T-helper 2 cell treated with Interferon-gamma antibody and Interleukin-4, amounts not matched to agents 5 μg/mL and 100 μg/mL, for 36 hours (primary cell): ENCODE measurements around the gene ERBB3.

Experiments used
- DNase-seq: peaks from one replicate; pipeline ENCODE4 v3.0.0; 2021; ENCODE audit warnings: low spot score
- H3K27ac Mint-ChIP-seq: one replicate; pipeline ENCODE4 v1.8.0; 2021; ENCODE audit warnings: mild to moderate bottlenecking, mixed read lengths
- H3K27me3 Mint-ChIP-seq: one replicate; pipeline ENCODE4 v1.8.0; 2021; ENCODE audit warnings: low read depth, mixed read lengths
- H3K36me3 Mint-ChIP-seq: one replicate; pipeline ENCODE4 v1.8.0; 2021; ENCODE audit warnings: low read depth, mixed read lengths
- H3K4me1 Mint-ChIP-seq: one replicate; pipeline ENCODE4 v1.8.0; 2021; ENCODE audit warnings: low read depth, mixed read lengths
- H3K4me3 Mint-ChIP-seq: one replicate; pipeline ENCODE4 v1.8.0; 2022; ENCODE audit warnings: mild to moderate bottlenecking, moderate library complexity, mixed read lengths
- H3K9me3 Mint-ChIP-seq: one replicate; pipeline ENCODE4 v1.8.0; 2021; ENCODE audit warnings: mixed read lengths

Gene ERBB3

GRCh38 chr12:56146492-56147460 lies 66.8 kb downstream of the ERBB3 start:
- H3K27me3 Mint-ChIP-seq, result no peaks in the 10 kb centered on the region
- H3K36me3 Mint-ChIP-seq, result peaks cover 44% of the 10 kb centered on the region
- H3K9me3 Mint-ChIP-seq, result no peaks in the 10 kb centered on the region
- peaks cover 30% of the 10 kb centered on the region for H3K4me1 Mint-ChIP-seq
- no peak for DNase-seq
- peak overlapping the region; percentile 50 for H3K27ac Mint-ChIP-seq
- H3K4me3 Mint-ChIP-seq, result no peak overlapping the region

- Mint-ChIP-seq H3K9me3 (no peaks in the 10 kb centered on the region), H3K4me1 (peaks cover 35% of the 10 kb centered on the region), H3K27me3 (no peaks in the 10 kb centered on the region), H3K27ac (peak overlapping the region; percentile 100), H3K4me3 (peak overlapping the region; percentile 94), H3K36me3 (peaks cover 14% of the 10 kb centered on the region)
- no peak for DNase-seq
These were observed 70.6 kb downstream of the ERBB3 start for GRCh38 chr12:56150563-56150962.

- Mint-ChIP-seq H3K9me3 (no peaks in the 10 kb centered on the region), H3K4me3 (peak overlapping the region; percentile 94), H3K4me1 (peaks cover 36% of the 10 kb centered on the region), H3K36me3 (peaks cover 16% of the 10 kb centered on the region), H3K27ac (peak overlapping the region; percentile 100), H3K27me3 (no peaks in the 10 kb centered on the region)
- DNase-seq, result peak; percentile 61
These were observed 71.7 kb downstream of the ERBB3 start for GRCh38 chr12:56151672-56152131.

- peaks cover 14% of the 10 kb centered on the region for H3K36me3 Mint-ChIP-seq
- peak within 1 kb of the TSS; percentile 100 for H3K27ac Mint-ChIP-seq
- peak within 1 kb of the TSS; percentile 94 for H3K4me3 Mint-ChIP-seq
- H3K4me1 Mint-ChIP-seq, result peaks cover 35% of the 10 kb centered on the region
- no peaks in the 10 kb centered on the region for H3K27me3 Mint-ChIP-seq
- peak; percentile 97 for DNase-seq
- H3K9me3 Mint-ChIP-seq, result no peaks in the 10 kb centered on the region
These were observed 72.3 kb downstream of the ERBB3 start, which contains the start of gene MYL6B for GRCh38 chr12:56152132-56152755. MYL6B (plus strand) TSS chr12:56152587; CDS start chr12:56153919, 1,332 bp downstream.
